Right ventricle myocardium superior (tissue), 1 donor: ENCODE measurements around the gene HAUS7. TPM values are rescaled to one million over a fixed set of nuclear protein-coding genes. Genes with fewer than 3 reads are reported as not detected.

ENCODE experiments used
- ATAC-seq: fragments of 200-7000 bp; cut with Tn5 transposase; one replicate; pipeline ENCODE4 v1.9.1; 2020; ENCODE audit warnings: mild to moderate bottlenecking; ENCODE audit not compliant: poor library complexity
- DNase-seq: peaks from one replicate; pipeline ENCODE4 v3.0.0-alpha.2; 2020
- intact Hi-C: fragments of 100-400 bp; cut with DNase I; formaldehyde crosslinking; loops from one replicate; pipeline ENCODE4 v1.11.2; 2022
- total RNA-seq: library from RNA; stranded (reverse); fragmentation: NEBNext Ultra II Directional; extraction: Animal tissue kit (Norgen Biotek cat#: 25700); gene quantifications from one replicate; pipeline ENCODE4 v1.2.1, GENCODE V29; 2021
- donor health status: DM: no; HTN: yes; CAD: no; lungs with severe emphysema.

HAUS7 gene
- total RNA-seq, 1 donor from 2014 or later, result 18.6 TPM

DNA sequence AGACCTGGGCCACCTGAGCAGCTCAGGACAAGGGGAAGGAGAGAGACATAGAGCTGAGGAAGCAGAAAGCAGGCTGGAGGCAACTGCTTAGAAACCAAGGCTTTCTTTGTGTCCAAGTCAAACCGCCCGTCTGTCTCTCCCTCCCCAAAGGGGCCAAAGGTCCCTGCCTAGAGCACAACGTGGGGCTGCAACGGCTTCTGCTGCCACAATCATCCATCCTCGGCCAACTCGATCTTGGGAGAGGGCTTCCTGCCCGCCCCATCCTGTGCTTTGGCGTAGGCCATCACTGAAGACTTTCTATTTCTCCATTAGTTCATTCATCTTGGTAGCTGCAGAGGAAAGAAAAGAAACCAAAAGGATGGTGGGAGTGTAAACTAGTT lies 22.8 kb downstream of the HAUS7 start:
- intact Hi-C loops, result no loop called here
- no peak for ATAC-seq

DNA sequence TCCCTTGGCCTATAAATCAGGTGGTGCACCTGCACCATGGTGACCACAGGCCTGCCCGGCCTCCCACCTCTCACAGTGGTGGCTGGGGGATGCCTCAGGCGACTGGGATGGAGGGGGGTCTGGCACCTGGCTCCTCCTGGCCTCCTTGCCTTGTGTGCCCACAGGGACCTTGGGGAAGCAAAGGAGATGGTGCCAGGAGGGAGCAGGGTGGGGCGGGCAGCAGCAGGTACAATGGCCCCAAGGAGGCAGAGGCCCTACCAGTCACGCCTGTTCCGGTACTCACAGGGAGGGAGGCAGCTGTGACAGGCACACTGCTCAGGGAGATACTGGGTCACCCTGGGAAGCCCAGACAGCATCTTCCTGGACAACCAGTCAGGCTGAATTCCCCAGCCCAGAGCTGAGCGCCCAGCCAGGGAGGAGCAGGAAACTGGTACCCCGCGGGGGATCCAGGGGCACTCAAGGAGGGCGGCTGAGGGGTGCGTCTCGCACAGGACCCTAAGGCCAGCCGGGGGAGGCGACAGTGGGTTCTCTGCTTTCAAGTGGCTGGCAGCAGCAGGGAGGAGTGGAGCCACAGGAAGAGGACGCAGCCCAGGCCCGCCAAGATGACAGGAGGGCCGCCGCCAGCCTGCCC lies 23.3 kb downstream of the HAUS7 start:
- no peak for ATAC-seq
- DNase-seq, result no peak
- intact Hi-C loops, result no loop called here

More for the DNA sequence above, 22.8 kb downstream of the HAUS7 start:
- no peak for DNase-seq

DNA sequence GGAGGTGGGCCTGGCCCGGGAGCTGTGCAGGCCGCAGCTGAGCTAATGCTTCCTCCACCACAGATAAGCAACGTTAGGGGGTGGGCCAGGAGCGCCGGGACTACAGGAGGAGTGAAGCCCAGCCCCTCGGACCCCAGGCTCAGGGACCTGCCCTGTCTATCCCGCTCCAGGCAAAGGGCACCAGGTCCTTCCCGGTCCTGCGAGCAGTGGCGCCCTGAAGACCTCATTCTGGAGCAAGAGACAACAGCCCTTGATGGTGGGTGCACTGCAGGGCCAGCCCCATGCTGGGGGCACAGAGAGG lies 23.8 kb downstream of the HAUS7 start:
- no peak for DNase-seq
- intact Hi-C loops, result no loop called here
- no peak for ATAC-seq

DNA sequence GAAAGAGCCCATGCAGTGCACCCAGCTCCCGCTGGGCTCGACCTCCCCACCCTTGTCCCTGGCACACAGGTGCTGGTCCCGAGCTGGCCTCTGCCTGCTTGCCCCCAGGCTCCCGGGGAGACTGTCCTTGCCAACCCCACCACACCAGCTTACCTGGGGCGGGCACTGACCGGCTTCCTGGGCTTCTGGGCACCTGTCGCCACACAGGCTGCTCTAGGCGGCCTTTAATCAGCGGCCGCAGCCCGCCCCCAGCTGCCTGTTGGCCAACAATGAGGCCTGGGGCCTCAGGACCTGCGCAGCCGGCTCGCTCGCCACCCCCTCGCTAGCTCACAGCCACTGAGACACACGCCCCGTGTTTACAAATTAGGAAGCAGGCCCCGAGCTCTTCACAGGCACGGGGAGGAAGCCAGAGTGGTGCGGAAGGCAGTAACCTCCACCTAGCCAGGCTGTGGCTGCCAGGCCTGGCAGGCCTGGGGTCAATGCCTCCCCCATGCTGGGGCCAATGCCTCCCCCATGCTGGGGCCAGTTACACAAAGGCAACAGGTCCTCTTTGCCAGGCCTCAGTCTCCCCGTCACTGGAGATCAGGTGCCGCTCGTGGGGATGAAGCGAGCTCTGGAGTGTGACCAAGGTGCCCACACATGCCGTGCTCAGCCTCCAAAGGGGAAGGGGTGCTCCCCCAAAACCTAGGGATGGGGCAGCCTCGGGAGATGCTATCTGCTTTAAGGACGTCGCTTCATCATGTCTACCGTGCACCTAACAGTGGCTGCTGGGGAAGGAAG lies 24.3 kb downstream of the HAUS7 start, which contains the start of gene TREX2:
Gene TREX2, minus strand, starts transcription at position 201 of the 780 bp plus-strand sequence. CDS start 626 bp downstream, outside the sequence.
- ATAC-seq (no peak), DNase-seq (no peak)
- intact Hi-C loops, result no loop called here

DNA sequence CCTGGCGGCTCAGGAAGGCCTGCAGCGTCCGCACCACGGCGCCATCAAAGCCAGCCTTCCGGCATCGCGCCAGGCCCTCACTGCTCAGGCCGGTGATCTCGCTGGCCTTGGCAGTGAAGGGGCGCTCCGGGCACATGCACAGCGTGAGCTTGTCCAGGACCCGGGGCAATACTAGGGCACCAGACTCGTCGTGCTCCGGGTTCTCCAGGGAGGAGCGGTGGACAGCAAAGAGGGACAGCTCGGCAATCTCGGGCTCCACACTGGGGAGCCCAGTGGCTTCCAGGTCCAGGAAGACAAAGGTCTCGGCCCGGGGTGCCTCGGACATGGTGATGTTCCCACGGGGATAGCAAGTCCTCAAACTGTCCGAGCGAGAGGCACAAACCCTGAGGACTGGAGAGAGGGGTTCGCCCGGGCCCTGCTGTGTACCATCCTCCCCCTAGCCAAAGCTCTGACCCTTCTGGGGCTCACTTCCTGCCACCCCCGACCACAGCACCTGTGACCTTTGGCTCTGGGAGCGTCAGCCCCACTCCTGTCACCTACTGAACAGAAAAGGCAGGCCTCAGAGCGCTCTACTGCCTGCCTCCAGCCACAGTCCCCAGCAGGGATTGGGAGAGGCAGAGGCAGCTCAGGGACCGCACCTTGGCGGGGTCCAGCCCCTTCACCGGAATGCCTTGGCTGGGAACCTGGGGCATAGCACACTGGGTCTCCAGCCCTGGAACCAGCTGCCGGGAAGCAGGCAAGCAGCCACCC lies 25.1 kb downstream of the HAUS7 start:
- ATAC-seq (no peak), DNase-seq (no peak)
- intact Hi-C loops, result no loop called here

DNA sequence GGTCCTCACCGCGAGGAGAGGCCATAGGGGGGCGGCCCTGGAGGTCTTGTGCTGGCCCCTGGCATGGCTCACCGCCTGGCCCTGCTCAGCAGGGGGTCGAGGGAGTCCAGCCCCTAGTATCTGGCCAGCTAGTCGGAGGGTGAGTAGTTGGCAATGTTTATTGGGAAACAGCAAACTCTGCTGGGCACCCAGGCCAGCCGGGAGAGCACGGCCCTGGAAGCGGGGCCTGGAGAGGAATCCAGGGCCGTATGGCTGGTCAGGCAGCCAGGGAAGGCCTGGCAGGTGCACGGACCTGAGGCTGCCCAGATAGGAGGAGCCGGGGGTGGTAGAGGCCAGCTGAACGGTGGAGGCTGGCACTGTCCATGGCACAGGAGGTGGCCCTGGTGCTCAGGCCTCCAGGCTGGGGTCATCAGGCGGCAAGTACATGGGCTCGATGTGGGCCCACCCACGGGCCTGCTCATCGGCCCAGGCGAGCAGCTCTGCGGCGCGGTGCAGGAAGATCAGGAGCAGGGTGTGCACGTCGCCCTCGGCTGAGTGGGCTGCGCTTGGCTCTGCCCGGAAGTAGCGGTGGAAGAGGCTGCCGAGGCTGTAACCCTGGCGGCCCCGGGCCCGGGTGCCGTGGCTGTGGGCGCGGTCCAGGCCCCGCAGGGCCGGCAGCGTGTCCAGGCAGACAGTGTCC lies 25.9 kb downstream of the HAUS7 start:
- no peak for DNase-seq
- ATAC-seq, result no peak
- intact Hi-C loops, result no loop called here

DNA sequence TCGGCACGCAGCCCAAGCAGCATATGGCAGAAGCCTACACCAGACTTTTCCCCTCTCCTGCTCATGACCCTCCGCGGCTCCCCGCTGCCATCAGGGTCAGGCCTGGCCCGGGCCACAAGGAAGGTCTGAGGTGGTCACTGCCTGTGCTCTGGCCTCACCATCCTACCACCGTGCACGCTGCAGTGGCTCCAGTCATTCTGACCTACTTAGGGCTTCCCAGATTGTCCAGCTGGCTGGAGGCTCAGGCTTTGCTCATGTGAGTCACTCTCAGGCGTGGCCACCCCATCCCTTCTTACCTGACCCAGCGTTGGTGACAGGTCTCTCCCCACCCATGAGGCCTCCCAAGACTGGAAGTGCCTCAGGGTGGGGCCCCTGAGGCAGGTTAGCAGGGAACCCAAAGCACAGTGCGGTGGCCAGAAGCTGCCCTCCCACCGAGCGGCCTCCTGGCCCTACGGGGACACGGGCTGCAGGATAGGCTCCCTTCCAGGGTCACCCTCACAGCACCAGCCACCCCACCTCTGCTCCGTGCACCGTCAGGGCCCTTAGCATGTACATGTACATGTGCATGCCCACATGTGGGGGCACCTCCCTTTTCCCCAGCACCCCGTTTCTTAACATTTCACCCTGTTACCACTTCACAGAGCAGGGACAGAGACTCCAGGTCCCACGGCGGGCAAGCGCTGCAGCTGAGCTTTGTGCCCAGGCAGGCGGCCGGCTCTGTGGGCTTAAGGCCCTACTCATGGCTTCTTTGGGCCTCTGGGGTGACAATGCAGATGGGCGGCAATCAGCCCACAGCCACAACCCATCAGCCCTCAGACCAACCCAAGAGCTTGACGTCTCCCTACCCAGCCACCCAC lies 26.7 kb downstream of the HAUS7 start:
- DNase-seq (no peak), ATAC-seq (no peak)
- intact Hi-C loops, result no loop called here

DNA sequence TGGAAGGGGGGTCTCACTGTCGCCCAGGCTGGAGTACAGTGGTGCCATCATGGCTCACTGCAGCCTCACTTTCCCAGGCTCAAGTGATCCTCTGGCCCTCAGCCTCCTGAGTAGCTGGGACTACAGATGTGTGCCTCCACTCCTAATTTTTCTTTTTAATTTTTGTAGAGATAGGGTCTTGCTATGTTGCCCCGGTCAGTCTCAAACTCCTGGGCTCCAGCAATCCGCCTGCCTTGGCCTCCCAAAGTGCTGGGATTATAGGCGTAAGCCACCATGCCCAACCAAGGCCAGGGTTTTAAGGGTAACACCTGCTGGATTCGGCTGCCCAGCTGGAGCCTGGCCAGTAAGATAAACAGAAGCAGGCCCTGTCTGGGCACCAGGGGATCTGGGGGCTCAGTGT lies 27.9 kb downstream of the HAUS7 start:
- DNase-seq, result no peak
- intact Hi-C loops, result no loop called here
- ATAC-seq, result no peak

DNA sequence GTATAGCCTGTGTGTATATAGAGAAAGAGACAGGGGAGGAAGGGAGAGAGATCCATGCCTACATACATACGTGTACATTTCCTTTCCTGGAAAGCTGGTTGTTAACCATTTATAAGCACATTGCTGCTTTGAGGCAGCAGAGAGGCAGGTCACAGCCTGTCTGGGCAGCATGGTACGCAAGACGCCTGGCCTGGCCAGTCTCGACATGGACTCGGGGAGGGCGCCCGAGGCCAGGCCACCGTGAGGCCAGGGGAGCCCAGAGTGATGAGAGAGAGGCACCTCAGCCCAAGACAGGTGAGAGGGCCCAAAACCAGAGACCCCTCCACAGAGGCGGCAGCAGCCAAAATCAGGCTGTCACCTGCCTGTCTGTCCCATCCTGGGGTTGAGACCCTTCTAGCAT lies 28.4 kb downstream of the HAUS7 start:
- ATAC-seq, result no peak
- intact Hi-C loops, result no loop called here
- DNase-seq, result no peak

DNA sequence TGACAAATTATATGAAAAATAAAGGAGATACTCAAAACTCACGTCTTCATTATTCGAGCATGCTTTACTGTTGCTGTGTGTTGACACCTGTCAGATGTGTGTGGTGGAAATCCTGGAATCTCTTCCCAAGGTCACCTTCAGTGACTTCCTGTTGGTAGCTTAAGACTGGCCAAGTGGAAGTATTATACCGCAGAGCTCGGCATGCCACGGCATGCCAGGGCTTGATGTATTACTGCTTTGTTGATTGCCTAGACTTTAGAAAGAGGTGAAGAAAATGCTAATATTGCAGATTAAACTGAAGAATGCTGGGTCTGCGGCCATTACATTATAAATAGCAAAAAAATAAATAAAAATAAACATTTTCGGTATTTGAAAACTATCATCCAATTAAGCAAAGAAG lies 29.1 kb downstream of the HAUS7 start:
- DNase-seq (no peak), ATAC-seq (no peak)
- intact Hi-C loops, result no loop called here

DNA sequence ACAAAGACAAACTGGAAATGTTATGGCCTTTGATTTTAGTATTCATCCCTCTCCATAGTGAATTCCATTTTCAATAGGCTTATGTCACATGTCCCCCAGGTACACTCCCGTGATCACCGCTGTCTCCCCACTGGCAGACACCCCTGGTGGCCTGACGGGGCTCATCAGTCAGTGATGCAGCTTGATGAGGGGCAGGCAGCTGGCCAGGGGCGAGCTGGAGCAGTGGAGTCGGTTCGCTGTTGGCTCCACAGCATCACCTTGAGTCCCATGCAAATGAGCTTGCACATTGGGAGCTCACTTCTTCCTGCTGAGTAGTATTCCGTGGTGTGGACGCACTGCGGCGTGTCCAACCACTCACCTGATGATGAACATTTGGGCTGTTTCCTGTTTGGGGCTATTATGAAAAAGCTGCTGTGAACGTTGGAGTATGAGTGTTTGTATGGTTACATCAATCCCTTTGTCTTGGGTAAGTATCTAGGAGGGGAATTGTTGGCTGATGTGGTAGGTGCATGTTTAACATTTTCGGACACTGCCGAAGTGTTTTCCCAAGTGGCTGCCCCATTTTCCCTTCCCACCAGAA lies 29.7 kb downstream of the HAUS7 start:
- no peak for ATAC-seq
- intact Hi-C loops, result no loop called here
- DNase-seq, result no peak

DNA sequence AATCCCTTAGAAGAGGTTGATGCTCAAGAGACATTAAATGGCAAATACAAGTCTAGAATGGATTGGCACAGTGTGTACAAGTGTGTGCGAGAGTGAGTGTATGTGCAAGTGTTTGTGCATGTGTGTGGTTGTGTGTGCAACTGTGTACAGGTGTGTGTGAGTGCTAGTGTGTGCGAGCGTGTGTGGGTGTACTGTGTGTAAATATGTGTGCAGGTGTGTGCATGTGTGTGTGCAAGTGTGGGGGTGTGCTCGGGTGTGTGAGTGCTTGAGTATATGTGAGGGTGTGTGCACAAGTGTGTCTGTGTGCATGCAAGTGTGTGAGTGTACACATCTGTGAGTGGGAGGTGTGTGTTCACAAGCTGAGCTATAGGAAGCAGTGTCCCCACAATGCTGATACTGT lies 30.4 kb downstream of the HAUS7 start:
- ATAC-seq (no peak), DNase-seq (no peak)
- intact Hi-C loops, result no loop called here

DNA sequence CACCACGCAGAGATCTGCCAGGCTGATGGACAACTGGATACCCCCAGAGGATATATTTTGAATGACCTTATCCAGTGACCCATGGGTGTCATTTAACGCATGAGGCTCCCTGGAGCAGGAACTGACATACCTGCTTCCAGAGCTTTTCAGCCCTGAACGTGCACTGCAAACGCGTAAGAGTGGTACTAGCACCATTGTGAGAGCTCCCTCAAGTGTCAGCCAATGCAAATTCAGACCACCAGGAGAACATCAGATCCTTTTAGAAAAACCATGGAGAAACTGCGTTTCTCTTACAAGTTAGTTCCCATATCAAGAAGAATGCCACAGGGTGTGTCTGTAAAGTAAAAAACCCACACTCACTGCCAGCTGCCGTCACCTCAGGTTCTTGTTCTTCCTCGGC lies 31.8 kb downstream of the HAUS7 start:
- no peak for ATAC-seq
- DNase-seq, result no peak
- intact Hi-C loops, result no loop called here

DNA sequence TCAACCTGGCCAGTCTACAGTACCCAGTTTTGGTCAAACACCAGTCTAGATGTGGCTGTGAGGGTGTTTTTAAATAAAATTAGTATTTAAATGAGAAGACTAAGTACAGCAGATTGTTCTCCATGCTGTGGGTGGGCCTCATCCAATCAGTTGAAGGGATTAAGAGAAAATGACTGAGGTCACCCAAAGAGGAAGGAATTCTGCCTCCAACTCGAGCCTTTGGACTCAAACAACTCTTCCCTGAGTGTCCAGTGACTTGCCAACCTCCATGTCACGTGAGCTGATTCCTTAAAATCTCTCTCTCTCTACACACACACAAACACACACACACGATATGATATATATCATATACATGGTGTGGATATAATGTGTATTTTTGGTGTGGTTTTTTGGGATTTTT lies 34.5 kb downstream of the HAUS7 start:
- ATAC-seq (no peak), DNase-seq (no peak)
- intact Hi-C loops, result no loop called here

DNA sequence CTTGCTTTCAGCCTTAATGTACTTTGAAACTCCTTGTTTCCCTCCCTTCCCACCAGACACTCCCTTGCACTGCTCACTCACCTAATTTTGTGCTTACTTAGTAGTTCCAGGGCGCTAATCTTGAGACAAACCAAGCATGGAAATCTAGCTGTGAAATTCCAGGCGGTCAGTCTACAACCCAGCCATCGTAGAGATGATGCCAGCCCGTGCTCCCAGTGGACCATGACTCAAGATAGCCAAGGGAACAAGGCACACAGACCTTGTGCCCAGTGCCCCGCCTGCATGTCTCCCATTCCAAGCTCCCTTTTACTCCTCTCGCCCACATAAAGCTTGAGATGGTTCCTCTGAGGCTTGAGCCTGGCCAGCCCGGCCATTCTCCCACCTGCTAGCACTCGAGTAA lies 35.6 kb downstream of the HAUS7 start:
- DNase-seq (no peak), ATAC-seq (no peak)
- intact Hi-C loops, result no loop called here

DNA sequence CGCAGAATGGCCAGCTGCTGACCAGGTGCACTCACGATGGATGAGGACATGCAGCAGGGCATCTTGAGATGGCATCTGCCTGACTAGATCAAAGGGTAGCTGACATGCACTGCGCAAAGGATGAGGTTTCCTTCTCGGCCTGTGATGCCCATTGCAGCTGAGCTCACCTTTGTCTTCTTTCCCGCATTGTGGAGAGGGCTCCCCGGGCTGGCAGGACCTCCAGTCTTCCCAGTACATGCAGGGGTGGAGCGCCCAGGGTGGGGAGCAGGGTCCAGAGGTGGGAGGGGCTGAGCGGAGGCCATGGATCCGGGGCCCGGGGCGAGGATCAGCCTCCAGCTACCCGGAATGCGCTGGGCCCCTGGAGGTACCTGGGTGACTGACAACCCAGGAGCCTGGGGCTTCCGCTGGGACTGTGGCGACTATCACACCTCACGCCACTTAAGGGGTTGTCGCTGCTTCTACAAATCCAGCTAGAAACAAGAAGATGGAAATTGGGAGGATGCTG lies 36.5 kb downstream of the HAUS7 start:
- intact Hi-C loops, result no loop called here
- DNase-seq (no peak), ATAC-seq (no peak)

DNA sequence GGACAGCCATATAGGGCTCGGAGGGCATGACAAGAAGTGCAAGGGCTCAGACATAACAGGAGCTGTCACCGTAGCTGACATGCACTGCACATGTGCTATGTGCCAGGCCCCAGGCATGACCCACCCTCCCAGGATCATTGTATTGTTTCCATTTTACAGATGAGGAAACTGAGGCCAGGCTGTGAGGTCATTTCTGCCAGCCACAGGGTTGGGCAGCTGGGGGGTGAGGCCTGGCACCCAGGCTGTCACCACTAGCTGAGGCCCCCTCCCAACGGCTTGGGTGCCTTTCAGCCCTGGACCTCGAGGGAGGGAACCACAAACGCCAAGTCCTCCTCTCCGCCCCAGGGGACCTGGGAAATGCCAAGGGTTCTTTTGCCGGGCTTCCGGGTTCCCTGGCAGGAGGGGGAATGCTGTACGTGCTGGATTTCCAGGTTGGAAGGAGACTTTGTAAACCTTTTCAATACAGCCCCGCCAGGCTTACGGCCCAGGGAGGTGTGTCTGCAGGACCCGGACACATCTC lies 37.2 kb downstream of the HAUS7 start:
- intact Hi-C loops, result no loop called here
- no peak for DNase-seq
- no peak for ATAC-seq

DNA sequence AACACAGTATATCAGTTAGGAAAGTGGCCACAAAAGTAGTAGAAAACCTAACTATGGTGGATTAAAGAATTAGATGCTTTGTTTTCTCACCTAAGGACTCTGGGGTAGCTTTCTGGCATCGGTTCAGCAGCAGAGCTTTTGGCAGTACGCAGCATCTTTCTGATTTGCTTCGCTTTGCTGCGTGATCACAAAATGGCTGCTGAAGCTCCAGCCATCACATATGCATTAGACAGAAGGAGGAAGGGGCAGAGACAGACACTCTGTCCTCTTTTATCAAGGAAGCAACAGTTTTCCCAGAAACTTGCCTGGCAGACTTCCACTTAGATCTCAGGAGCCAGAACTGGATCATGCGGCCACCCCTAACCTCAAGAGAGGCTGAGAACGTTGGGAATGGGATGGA lies 39.6 kb downstream of the HAUS7 start:
- ATAC-seq, result no peak
- DNase-seq, result no peak
- intact Hi-C loops, result no loop called here
